Kidney tubule cell (primary cell): ENCODE data around the gene THEM4.
"Not testable (repeated sequence)": the region's sequence is repeated elsewhere in the genome, so short reads cannot be mapped to it uniquely, and the experiment has no call there.

Experiments used
- DNase-seq: peaks from one replicate; pipeline ENCODE4 v3.0.0-alpha.2; 2018; ENCODE audit warnings: low spot score

THEM4 gene

GRCh38 chr1:151934048-151934493 is 24.8 kb upstream of the THEM4 start:
- peak; percentile 72 for DNase-seq

GRCh38 chr1:151924691-151925587 is 15.6 kb upstream of the THEM4 start:
- peak; percentile 67 for DNase-seq

GRCh38 chr1:151923422-151923821 is 14.1 kb upstream of the THEM4 start:
- no peak for DNase-seq

- no peak for DNase-seq
Observed at GRCh38 chr1:151920149-151920548, 10.8 kb upstream of the THEM4 start.

GRCh38 chr1:151918819-151919610 is 9.7 kb upstream of the THEM4 start:
- DNase-seq: peak; percentile 11

GRCh38 chr1:151918156-151918555 is 8.8 kb upstream of the THEM4 start:
- DNase-seq: no peak

- no peak for DNase-seq
Observed at GRCh38 chr1:151916726-151917370, 7.5 kb upstream of the THEM4 start.

- DNase-seq: no peak
Observed at GRCh38 chr1:151915061-151915686, 5.9 kb upstream of the THEM4 start.

GRCh38 chr1:151914076-151914475 is 4.8 kb upstream of the THEM4 start:
- DNase-seq: no peak

- DNase-seq: no peak
Observed at GRCh38 chr1:151912973-151913372, 3.7 kb upstream of the THEM4 start.

- DNase-seq: peak; percentile 28
Observed at GRCh38 chr1:151908228-151908691, 1.1 kb downstream of the THEM4 start.

GRCh38 chr1:151907363-151908139 is 1.8 kb downstream of the THEM4 start:
- no peak for DNase-seq

- not testable (repeated sequence) for DNase-seq
Observed at GRCh38 chr1:151906324-151906645, 3.0 kb downstream of the THEM4 start.

GRCh38 chr1:151905443-151906323 is 3.6 kb downstream of the THEM4 start:
- peak; percentile 21 for DNase-seq

- peak; percentile 60 for DNase-seq
Observed at GRCh38 chr1:151905070-151905442, 4.3 kb downstream of the THEM4 start.

- DNase-seq: no peak
Observed at GRCh38 chr1:151902858-151903257, 6.5 kb downstream of the THEM4 start.

- not testable (repeated sequence) for DNase-seq
Observed at GRCh38 chr1:151900804-151901203, 8.5 kb downstream of the THEM4 start.

- DNase-seq: peak; percentile 38
Observed at GRCh38 chr1:151898519-151898991, 10.8 kb downstream of the THEM4 start.

GRCh38 chr1:151897991-151898431 is 11.3 kb downstream of the THEM4 start:
- peak; percentile 41 for DNase-seq
